NCI-H345 (cell line): ENCODE results near the gene TMEM95.
"Not testable (repeated sequence)": the region's sequence is repeated elsewhere in the genome, so short reads cannot be mapped to it uniquely, and the experiment has no call there.

Experiments
- DNase-seq: peaks from one replicate; lab custom pipeline; 2025; lab: John Stamatoyannopoulos, UW

Gene TMEM95

DNA sequence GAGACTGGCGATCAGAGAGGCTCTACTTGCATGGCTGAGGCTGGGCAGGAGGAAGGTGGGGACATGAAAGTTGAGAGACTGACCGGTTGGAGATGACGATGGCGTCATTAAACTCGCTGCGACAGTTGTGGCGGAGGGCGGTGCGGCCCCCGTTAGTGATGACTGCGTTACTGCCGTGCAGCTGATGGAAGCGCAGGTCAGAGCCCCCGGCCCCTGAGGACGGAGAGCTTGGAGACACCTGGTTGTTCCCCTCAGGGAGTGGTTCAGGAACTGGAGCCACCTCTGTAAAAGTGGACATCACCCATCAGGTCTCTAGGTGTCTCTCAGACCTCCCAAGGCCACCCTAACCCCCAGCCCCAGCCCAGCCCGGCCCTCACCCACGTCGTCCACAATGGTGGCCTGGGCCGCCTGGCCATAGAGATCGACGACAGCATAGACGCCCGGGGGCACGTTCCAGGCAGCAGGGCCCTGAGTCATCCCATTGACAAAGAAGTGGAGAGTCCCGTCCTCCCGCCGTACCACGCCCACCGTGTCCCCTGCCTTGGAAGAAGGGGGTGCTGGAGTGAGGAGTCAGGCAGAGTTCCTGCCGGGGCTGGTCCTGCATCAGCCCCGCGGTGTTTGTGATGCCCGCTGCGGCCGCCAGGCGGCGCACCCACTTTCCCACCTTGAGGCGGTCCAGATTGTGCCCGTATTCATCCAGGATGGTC, 31.1 kb upstream of the TMEM95 start:
- DNase-seq = no peak

DNA sequence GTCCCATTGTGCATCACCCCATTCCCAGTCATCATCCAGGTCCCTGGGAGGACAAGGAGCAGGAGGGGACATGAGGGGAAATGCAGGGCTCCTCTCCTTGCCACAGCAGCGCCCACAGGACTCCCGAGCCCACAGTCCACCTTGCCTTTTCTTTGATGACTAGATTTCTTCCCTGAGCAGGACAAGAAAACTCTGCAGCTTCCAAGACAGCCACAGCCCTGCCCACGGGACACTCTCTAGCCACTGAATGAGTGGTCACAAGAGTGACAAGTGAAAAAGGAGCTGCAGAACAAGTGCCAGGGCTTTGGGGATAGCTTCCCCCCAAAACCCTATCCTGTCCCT, 30.5 kb upstream of the TMEM95 start:
- DNase-seq = no peak

DNA sequence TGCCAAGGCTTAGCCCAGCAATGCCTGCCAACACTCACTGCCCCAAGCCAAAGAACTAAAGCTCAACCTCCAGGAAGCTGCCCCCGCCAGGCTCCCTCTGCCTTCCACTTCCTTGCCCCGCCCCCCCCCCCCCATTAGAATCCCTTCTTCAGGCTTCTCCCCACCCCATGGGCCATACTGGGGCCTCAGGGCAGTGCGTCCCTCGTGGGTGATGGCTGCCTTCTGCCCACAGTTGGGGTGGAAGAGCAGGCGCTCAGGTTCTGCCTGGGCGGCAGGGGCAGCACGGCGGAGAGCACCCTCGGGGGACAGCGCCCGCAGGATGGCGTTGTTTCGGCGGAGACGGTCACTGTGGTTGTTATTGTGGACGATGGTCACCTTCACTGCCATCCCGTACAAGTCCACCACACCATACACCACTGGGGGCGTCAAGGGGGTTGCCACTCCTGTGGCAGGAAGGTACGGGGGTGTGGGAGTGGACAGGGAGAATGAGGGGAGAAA, 29.9 kb upstream of the TMEM95 start:
- DNase-seq = no peak

DNA sequence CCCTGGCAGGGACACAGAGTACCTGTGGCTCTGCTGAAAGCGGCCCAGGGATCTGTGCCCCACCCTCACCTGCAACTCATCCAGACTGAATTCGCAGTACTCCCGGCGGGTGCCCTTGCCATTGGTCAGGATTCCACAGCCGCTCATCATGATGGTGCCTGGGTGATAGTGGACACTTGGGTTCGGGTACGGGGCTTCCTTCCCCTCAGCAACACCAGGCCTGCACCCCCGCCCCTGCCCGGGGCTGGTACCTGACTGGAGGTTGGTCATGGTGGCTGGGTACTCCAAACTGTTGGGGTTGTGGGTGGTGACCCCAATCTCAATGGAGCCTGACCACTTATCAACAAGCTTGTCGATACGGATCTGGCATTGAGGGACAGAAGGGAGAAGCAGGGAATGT, 28.8 kb upstream of the TMEM95 start:
- no peak for DNase-seq

DNA sequence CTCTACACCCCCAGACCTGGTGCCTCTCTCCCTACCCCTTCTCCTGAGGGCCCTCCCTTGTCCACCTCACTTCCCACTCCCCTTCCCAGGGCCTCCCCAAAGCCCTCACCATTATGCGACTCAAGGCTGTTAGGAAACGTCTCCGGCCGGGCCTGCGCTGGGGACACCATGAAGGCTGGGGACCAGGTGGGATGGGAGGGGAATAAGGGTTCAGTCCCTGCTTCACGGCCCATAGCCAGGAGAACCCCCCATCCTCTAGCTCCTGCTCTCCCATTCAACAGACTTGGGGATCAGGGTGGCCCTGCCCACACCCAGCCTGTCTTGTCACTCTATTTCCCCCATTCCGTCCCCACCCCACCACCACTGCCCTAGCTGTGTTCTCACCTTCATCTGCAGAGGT, 27.9 kb upstream of the TMEM95 start:
- no peak for DNase-seq

DNA sequence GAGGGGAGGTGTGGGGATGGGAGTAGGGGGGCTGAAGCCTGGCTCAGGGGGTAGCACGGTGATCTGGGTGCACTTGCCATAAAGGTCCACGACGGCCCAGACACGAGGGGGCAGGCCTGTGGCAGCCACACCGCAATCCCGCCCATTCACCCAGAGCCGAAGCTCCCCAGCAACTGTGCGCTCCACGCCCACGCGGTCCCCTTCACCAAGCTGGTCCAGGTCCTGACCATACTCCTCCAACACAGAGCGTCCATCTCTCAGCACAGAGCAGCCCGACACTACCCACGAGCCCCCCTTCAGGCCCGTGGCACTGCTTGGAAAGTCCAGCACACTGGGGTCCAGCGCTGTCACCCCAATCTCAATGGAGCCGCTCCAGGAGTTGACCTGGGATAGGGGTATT, 27.5 kb upstream of the TMEM95 start:
- DNase-seq = no peak

DNA sequence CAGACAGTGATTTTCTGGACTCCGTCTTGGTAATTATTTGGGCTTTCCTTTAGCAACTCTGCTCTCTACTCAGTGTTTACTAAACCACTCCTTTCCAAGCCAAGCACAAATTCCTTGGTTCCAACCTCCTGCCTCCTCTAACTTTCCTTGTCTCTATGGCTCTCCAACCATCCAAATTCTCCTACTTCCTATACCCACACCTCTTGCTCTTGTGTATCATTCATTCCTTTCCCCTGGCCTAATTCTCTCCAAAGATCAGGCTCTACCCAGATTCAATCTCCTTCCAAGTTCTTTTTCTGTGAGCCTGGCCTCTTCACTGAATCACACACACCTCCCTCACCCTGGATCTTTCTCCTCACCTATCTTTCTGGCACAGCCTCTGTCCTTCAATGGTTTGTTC, 26.9 kb upstream of the TMEM95 start:
- no peak for DNase-seq

DNA sequence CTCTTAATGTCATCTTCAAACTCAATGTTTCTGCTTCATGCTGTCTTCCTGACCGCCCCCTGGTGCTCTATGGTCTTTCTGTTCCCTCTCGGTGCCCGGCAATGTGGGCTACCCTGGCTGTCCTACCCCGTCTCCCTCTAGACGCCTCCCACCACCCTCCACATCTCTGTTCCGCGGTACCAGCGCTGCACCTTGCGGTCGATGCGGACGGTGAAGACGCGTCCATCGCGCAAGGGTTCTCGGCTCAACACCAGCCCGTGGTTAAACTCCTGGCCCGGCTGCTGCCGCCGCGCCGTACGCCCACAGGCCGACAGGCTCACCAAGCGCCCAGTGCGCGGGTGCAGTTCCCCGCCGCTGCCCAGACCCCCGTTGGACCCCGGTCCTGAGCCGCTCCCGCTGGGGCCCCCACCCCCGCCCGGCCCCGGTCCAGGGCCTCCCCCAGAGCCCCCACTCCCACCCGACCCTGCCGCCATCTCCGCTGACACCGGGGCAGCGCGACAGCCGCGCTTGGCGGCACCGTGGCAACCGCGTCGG, 26.0 kb upstream of the TMEM95 start, which contains the start of gene NEURL4:
Gene NEURL4 (minus strand): TSS at position 496 of the 534 bp plus-strand sequence. CDS start 23 bp downstream, at position 473.
- DNase-seq = no peak

DNA sequence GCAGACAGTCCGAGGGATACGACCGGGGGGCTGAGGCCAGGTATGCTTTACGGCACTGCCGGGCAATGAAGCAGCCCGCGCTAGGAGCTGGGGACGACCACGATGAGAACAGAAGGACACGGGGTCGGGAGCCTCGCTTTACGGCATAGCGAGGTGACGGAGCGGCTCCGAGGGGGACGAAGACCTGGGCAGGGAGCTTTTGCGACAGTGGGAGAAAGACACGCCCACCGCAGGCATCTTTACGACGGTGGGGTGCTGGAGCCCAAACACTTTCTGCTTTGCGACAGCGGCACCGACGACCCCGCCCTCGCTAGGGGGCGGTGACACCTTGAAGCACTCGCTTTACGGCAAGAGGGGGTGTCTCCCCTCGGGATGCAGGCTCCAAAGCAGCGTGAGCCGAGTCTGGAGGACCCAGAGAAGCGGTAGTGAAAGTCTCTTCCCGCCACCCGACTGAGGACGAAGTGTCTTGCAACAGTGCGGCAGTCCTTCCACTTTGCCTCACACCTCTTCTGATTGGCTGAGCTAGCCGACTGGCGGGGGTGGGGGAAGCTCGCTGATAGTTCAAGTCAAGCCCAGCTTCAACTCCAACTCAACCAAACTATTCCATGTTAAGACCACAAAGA, 25.5 kb upstream of the TMEM95 start:
- DNase-seq = peak; percentile 97

DNA sequence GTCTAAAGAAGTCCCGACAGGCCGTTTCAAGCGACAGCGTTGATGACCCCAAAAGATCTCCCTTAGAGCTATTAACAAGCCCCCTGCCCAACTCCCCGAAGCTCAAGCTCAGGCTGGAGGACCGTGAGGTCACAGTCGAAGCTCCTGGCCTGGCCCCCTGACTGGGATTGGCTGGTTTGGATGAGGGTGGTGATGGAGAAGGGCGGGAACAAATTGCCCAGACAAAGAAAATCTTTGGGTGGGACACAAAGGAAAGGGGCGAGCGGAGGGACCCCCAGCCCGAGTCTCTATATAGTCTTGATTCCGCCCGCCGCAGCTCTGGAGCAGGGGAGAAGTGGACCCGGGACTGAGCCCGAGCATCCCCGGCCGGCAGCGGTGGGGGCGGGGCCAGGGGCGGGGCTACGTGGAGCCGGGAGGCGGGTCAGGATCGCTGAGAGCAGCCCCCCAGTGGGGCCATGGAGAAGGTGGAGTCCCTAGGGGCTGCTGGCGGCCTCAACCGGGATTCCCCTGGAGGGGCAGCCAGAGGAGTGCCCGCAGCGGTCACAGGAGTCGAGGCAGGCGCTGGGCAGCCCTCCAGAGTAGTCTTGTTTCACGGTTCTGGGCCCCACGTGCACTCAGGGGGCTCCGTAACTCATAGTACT, 24.8 kb upstream of the TMEM95 start:
- peak; percentile 77 for DNase-seq

DNA sequence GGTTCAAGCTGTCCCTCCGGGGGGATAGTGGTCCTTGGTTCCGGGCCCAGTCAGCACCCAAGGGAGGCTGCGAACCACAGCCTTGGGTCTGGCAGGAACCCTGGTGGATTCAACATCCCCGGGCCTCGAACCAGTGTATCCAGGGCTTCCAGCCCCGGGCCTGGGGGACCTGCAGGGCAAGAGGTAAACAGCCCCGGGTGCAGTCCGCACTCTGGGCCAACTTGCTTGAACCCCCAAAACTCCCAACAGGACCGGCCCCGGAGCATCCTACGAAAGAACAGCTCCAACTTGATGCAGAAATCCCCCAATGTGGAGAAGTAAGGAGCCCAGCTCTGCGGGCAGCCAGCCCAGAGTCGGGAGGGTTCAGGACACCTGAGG, 24.3 kb upstream of the TMEM95 start:
- DNase-seq = no peak

DNA sequence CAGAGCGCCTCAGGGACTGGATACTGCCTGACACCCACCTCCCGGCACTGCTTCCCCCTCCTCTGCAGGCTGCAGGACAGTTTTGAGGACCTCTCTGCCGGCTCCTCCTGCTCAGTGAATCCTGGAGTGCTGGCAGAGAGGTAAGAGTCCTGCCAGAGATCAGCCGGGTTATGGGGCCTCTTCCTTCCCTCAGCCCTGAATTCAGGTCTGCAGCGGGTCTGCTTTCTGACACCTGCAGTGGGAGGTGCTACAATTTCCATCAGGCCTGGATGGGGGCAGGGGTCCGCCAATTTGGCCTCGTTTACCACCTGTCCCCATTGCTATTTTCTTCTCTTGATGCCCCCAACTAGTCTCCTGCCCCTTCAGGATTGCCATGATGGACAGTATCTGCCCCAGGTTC, 22.8 kb upstream of the TMEM95 start:
- DNase-seq = no peak

DNA sequence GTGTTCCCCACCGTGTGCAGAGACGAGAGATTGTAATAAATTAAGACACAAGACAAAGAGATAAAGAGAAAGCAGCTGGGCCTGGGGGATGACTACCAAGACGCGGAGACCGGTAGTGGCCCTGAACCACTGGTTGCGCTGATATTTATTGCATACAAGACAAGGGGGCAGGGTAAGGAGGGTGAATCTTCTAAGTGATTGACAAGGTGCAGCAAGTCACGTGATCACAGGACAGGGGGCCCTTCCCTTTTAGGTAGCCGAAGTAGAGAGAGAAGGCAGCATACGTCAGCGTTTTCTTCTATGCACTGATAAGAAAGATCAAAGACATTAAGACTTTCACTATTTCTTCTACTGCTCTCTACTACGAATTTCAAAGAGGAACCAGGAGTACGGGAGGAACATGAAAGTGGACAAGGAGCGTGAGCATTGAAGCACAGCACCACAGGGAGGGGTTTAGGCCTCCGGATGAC, 22.3 kb upstream of the TMEM95 start:
- DNase-seq = not testable (repeated sequence)

DNA sequence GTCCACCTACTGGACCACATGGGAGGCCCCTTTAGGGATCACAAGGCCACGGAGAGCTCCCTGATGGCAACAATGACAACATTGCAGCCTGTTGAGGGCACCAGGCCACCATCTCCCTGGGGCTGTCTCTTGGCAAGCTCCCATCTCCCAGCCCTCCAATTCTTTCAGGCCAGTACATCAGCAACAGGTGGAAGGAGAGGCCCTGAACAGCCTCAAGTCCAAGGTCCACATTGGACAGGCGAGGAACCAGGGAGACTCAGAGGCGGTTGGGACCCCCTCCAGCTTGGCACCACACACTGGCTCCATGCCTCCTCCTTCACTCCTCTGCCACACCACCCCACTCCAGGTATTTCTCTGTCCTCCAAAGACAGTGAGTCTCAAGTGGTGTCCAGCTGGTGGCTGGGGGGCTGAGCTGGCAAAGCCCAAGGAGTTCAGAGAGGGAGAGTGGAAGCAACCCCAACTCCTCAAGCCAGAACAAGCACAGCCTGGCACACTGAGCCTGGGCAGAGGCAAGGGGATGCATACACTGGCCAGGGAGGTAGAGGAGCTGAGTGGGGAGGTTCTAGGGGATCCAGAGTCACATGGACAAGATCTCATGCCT, 19.9 kb upstream of the TMEM95 start:
- DNase-seq = no peak

DNA sequence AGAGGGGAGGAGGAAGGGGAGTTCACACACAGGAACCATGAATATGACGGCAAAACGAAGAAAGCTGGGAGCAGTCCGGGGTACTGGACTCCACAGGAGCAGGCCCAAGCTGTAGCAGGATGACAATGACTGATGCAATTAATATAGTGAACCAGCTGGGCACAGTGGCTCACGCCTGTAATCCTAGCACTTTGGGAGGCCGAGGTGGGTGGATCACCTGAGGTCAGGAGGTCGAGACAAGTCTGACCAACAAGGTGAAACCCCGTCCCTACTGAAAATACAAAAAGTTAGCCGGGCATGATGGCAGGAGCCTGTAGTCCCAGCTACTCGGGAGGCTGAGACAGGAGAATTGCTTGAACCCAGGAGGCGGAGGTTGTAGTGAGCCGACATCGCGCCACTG, 19.2 kb upstream of the TMEM95 start:
- DNase-seq = not testable (repeated sequence)

DNA sequence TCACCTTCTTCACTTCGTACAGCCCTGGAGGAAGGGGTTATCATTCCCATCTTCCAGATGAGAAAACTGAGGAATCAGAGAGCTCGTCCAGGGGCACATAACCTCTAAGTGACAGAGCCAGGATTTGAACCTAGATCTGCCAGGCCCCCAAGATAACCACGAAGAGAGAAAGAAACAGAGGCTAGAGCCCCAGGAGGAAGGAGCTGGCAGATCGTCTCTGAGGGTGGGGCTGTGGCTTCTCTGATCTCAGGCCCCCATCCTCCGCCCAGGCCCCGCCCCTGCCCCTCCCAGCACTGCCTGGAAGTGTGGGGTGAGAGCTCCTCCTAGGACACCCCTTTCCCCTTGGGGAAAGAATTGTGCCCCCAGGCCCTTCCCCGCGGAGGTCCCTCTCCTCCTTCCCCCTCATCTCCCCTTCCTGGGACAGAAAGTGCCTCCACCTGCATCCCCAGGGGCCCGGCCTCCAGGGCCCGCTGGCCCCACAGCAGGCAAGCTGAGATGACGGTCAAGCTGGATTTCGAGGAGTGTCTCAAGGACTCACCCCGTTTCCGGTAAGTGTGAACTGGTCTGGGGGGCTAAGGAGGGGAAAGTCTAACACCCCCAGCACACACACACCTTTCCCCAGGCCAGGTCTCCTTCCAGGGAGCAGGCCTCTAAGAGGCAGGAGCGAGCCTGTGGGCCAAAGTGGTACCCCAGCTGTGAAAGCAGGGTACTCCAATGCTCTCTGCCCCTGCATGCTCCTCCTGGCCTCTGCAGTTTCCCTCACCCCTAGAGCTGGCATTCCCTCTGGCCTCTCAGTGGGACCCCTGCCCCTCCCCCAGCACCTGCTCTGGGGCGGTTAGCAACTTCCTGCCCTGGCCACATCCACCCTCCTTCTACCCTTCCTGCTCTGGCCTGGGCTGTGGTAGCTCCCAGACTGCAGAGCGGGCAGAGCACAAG, 18.4 kb upstream of the TMEM95 start, which contains the start of gene ACAP1:
Gene ACAP1 (plus strand): TSS at position 290 of the 936 bp plus-strand sequence. CDS start 206 bp downstream, at position 496.
- no peak for DNase-seq

DNA sequence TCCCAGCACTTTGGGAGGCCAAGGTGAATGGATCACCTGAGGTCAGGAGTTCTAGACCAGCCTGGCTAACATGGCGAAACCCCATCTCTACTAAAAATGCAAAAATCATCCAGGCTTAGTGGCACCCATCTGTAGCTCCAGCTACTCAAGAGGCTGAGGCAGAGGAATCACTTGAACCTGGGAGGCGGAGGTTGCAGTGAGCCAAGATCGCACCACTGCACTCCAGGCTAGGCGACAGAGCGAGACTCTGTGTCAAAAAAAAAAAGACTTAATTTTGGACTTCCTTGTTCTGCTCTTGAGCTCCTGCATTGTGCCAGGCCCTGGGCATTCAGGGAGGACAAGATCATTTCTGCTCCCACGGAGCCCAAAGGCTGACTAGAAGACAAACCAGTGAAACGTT, 17.4 kb upstream of the TMEM95 start:
- DNase-seq = not testable (repeated sequence)

DNA sequence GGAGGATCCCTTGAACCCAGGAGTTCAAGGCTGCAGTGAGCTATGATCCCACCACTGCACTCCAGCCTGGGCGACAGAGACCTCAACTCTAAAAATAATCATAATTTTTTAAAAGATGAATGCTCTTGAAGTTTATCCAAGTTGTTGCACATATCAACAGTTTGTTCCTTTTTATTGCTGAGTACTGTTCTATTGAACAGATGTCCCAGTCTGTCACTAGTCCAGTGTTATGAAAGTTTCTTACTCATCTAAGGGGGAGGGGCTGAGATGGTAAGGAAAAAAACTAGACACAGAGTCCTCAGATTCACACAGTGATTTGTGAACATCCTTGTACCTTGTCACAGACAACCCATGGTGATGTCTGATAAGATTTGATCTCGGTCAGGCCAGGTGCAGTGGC, 14.8 kb upstream of the TMEM95 start:
- no peak for DNase-seq

DNA sequence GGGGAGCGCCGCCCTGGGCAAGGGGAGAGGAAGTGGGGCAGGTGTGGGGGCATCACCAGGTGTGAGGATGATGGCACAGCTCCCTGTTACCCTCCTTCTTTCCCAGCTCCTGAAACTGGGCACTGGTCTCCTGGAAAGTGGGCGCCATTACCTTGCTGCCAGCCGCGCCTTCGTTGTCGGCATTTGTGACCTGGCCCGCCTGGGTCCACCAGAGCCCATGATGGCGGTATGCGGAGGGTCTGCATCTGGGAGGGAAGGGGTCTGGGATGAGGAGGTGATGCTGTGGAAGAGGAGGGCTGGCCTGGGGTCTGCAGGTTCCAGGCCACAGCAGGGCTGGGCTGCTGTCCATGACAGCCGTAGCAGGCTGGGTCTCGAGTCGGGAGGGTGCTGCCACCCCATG, 13.1 kb upstream of the TMEM95 start:
- DNase-seq = no peak

DNA sequence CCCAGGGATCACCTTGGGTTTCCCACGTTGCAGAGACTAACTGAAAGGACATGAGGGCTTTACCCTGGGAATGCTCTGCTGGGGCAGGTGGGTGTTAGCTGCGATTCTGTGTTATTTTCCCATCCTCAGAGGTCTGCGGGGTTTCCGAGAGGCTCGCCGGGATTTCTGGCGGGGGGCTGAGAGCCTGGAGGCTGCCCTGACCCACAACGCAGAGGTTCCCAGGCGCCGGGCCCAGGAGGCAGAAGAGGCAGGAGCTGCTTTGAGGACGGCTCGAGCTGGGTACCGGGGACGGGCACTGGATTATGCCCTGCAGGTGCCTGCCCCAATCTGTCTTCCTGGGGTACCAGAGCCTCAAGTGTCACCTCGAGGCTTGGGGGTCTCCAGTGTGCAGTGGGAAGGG, 11.7 kb upstream of the TMEM95 start:
- DNase-seq = no peak
